IMR-90 (cell line): Measurements from ENCODE around the gene CACNG8. TPM values are rescaled to one million over a fixed set of nuclear protein-coding genes. Genes with fewer than 3 reads are reported as not detected.

ENCODE experiments used
- ATAC-seq: fragments of 200-7000 bp; cut with Tn5 transposase; 2 replicates; pipeline ENCODE4 v1.9.1; 2020; ENCODE audit warnings: low read depth, mild to moderate bottlenecking, moderate library complexity
- BruUV-seq: library from RNA; stranded (reverse); fragments of 400-500 nt; replicated peaks from 2 replicates; lab custom pipeline; 2021; lab: Mats Ljungman, UMichigan
- CTCF ChIA-PET: fragments of 300-600 bp; formaldehyde crosslinking; extraction: SDS; loops from one replicate; lab custom pipeline; 2021; ENCODE audit warnings: antibody characterized with exemption; lab: Yijun Ruan, JAX
- POLR2A ChIA-PET: fragments of 300-600 bp; sonication (Branson Sonifier 250); formaldehyde crosslinking; loops from one replicate; lab custom pipeline; 2022; ENCODE audit warnings: antibody characterized with exemption; ENCODE audit not compliant: unreplicated experiment; lab: Charles Lee
- DNase-seq: peaks from one replicate; pipeline ENCODE4 v3.0.0; 2013
- H2AFZ ChIP-seq: replicated peaks from 2 replicates; pipeline ENCODE3; 2013; ENCODE audit warnings: low read length, mild to moderate bottlenecking; ENCODE audit not compliant: poor library complexity
- H2AK5ac ChIP-seq: 2 replicates; pipeline ENCODE4 v1.6.1; 2013; ENCODE audit warnings: low read depth, low read length, inconsistent platforms
- H2AK9ac ChIP-seq: replicated peaks from 2 replicates; pipeline ENCODE3; 2013; ENCODE audit warnings: mild to moderate bottlenecking, low read depth, low read length, moderate library complexity; ENCODE audit not compliant: poor library complexity
- H2BK120ac ChIP-seq: 2 replicates; pipeline ENCODE4 v1.6.1; 2013; ENCODE audit warnings: low read depth, low read length, inconsistent platforms
- H2BK15ac ChIP-seq: 3 replicates; pipeline ENCODE4 v1.6.1; 2013; ENCODE audit warnings: low read depth, low read length, inconsistent platforms
- H2BK20ac ChIP-seq: 2 replicates; pipeline ENCODE4 v1.6.1; 2013; ENCODE audit warnings: low read depth, mild to moderate bottlenecking, inconsistent platforms, low read length, moderate library complexity
- H2BK5ac ChIP-seq: 2 replicates; pipeline ENCODE4 v1.6.1; 2013; ENCODE audit warnings: mild to moderate bottlenecking, low read depth, low read length, inconsistent platforms; ENCODE audit not compliant: poor library complexity, severe bottlenecking
- H3K14ac ChIP-seq: replicated peaks from 2 replicates; pipeline ENCODE4 v1.6.1; 2013; ENCODE audit warnings: low read depth, low read length, inconsistent platforms
- H3K18ac ChIP-seq: 2 replicates; pipeline ENCODE4 v1.6.1; 2013; ENCODE audit warnings: low read depth, low read length, control low read depth
- H3K23ac ChIP-seq: 2 replicates; pipeline ENCODE4 v1.6.1; 2013; ENCODE audit warnings: low read depth, low read length, inconsistent platforms
- H3K27ac ChIP-seq: 2 replicates; pipeline ENCODE4 v1.5.1; 2013; ENCODE audit warnings: mild to moderate bottlenecking, control low read depth, low read length; ENCODE audit not compliant: insufficient read depth
- H3K27me3 ChIP-seq: 2 replicates; pipeline ENCODE4 v1.6.1; 2013; ENCODE audit warnings: low read length; ENCODE audit not compliant: control insufficient read depth, insufficient read depth
- H3K36me3 ChIP-seq: 2 replicates; pipeline ENCODE4 v1.6.1; 2013; ENCODE audit warnings: low read length, mixed read lengths; ENCODE audit not compliant: control insufficient read depth, insufficient read depth
- H3K4ac ChIP-seq: 2 replicates; pipeline ENCODE4 v1.6.1; 2013; ENCODE audit warnings: low read depth, low read length, inconsistent platforms
- H3K4me1 ChIP-seq: 2 replicates; pipeline ENCODE4 v1.6.1; 2013; ENCODE audit warnings: low read length, mixed read lengths; ENCODE audit not compliant: control insufficient read depth, insufficient read depth
- H3K4me2 ChIP-seq: 2 replicates; pipeline ENCODE4 v1.6.1; 2013; ENCODE audit warnings: low read depth, mild to moderate bottlenecking, control low read depth, low read length, moderate library complexity
- H3K4me3 ChIP-seq: 2 replicates; pipeline ENCODE4 v1.5.1; 2013; ENCODE audit warnings: low read depth, mild to moderate bottlenecking, control low read depth, low read length, moderate library complexity; ENCODE audit not compliant: insufficient read depth
- H3K56ac ChIP-seq: 2 replicates; pipeline ENCODE4 v1.6.1; 2013; ENCODE audit warnings: low read length, inconsistent platforms; ENCODE audit not compliant: insufficient read depth; ENCODE audit errors: extremely low read depth
- H3K79me1 ChIP-seq, 2 experiments: 2 replicates each; pipeline ENCODE4 v1.6.1; 2013; ENCODE audit warnings: low read length in 2 of 2, inconsistent platforms in 1 of 2, low read depth in 1 of 2
- H3K9ac ChIP-seq: 2 replicates; pipeline ENCODE4 v1.6.1; 2013; ENCODE audit warnings: low read depth, low read length, control low read depth
- H3K9me1 ChIP-seq: 2 replicates; pipeline ENCODE4 v1.6.1; 2013; ENCODE audit warnings: low read length, inconsistent platforms; ENCODE audit not compliant: insufficient read depth
- H3K9me3 ChIP-seq: 2 replicates; pipeline ENCODE4 v1.6.1; 2013; ENCODE audit warnings: low read length; ENCODE audit not compliant: control insufficient read depth, insufficient read depth
- H4K20me1 ChIP-seq: 2 replicates; pipeline ENCODE4 v1.6.1; 2013; ENCODE audit warnings: low read length, inconsistent platforms; ENCODE audit not compliant: insufficient read depth
- H4K5ac ChIP-seq: 2 replicates; pipeline ENCODE4 v1.6.1; 2013; ENCODE audit warnings: mild to moderate bottlenecking, low read depth, low read length, control low read depth
- H4K8ac ChIP-seq, 2 experiments: 2 replicates each; pipeline ENCODE4 v1.6.1; 2013; ENCODE audit warnings: low read depth in 2 of 2, low read length in 2 of 2, control low read depth in 1 of 2, inconsistent platforms in 1 of 2
- H4K91ac ChIP-seq: 2 replicates; pipeline ENCODE4 v1.6.1; 2013; ENCODE audit warnings: low read depth, low read length, inconsistent platforms; ENCODE audit not compliant: insufficient read depth
- BHLHE40 ChIP-seq: fragments of 150-350 bp; IDR thresholded peaks from 2 replicates; pipeline ENCODE4 v1.6.1; 2016; ENCODE audit warnings: mild to moderate bottlenecking, low read depth, low read length
- CEBPB ChIP-seq: IDR thresholded peaks from 2 replicates; pipeline ENCODE4 v1.6.1; 2012; ENCODE audit warnings: low read depth, low read length, improper control_type of control experiment
- MAFK ChIP-seq: IDR thresholded peaks from 2 replicates; pipeline ENCODE4 v1.6.1; 2012; ENCODE audit warnings: low read depth, low read length, improper control_type of control experiment
- NFE2L2 ChIP-seq: fragments of 150-350 bp; IDR thresholded peaks from 2 replicates; pipeline ENCODE4 v1.6.1; 2016; ENCODE audit warnings: low read depth, mild to moderate bottlenecking, low read length
- RCOR1 ChIP-seq: IDR thresholded peaks from 2 replicates; pipeline ENCODE4 v1.6.1; 2012; ENCODE audit warnings: mild to moderate bottlenecking, low read length, improper control_type of control experiment; ENCODE audit not compliant: insufficient replicate concordance
- SMC3 ChIP-seq: fragments of 150-350 bp; IDR thresholded peaks from 2 replicates; pipeline ENCODE4 v1.6.1; 2016; ENCODE audit warnings: low read depth, mild to moderate bottlenecking, antibody characterized with exemption, low read length, moderate library complexity
- WGBS, 2 experiments: methylation state at CpG; one replicate each; pipeline versions ENCODE4 v1.1.5 to v1.1.7; 2013; ENCODE audit warnings: missing lambda C conversion rate in 2 of 2; ENCODE audit not compliant: insufficient read length in 1 of 2; ENCODE audit errors: extremely low coverage in 2 of 2; 5-methylcytosine and 5-hydroxymethylcytosine counted together
- dilution Hi-C: fragments of 300-500 bp; cut with HindIII; formaldehyde crosslinking; loops from one replicate; pipeline ENCODE4 v1.14.3; 2018; ENCODE audit warnings: low sequenced_read_pairs; ENCODE audit not compliant: unreplicated experiment
- in situ Hi-C: fragments of 300-500 bp; cut with MboI; formaldehyde crosslinking; loops from 3 replicates; pipeline ENCODE4 v1.14.3; 2019; ENCODE audit warnings: low sequenced_read_pairs, inconsistent platforms, mixed read lengths
- intact Hi-C: fragments of 100-400 bp; cut with micrococcal nuclease; formaldehyde crosslinking; loops from 2 replicates; pipeline ENCODE4 v1.10.0; 2022
- polyA plus RNA-seq, 3 experiments: library from polyadenylated mRNA; depleted of rRNA; stranded (reverse); fragments of >200 nt; gene quantifications; 2 replicates each; pipeline ENCODE4 v1.2.3, GENCODE V29; 2012; ENCODE audit warnings: low replicate concordance in 1 of 3
- total RNA-seq: library from RNA; depleted of rRNA; stranded (reverse); fragments of >200 nt; gene quantifications from 2 replicates; pipeline ENCODE4 v1.2.3, GENCODE V29; 2012

Gene CACNG8
- total and polyA plus RNA-seq, 2 of the 4 experiments (the other 2 are of a cell fraction) = 0.15 TPM; not detected in 1

- Histone ChIP-seq H4K91ac (no peak overlapping the region), H3K23ac (no peak overlapping the region), H3K18ac (no peak overlapping the region), H4K8ac (no peak overlapping the region), H4K20me1 (no peaks in the 10 kb centered on the region), H2AK9ac (no peak overlapping the region), H3K27me3 (peaks cover 6% of the 10 kb centered on the region; the same call in 1 of the 2 replicates), H3K36me3 (no peaks in the 10 kb centered on the region), H3K4ac (no peak overlapping the region), H3K4me3 (no peak overlapping the region), H3K4me1 (no peaks in the 10 kb centered on the region), H2AK5ac (no peak overlapping the region), H2AFZ (no peak overlapping the region), H3K9me3 (peaks cover 4% of the 10 kb centered on the region; the same call in 1 of the 2 replicates), H2BK20ac (no peak overlapping the region), H3K4me2 (no peak overlapping the region), H3K9me1 (no peaks in the 10 kb centered on the region; the same call in 1 of the 2 replicates), H3K9ac (no peak overlapping the region), H3K14ac (no peak overlapping the region), H3K27ac (no peak overlapping the region), H3K79me1 (no peaks in the 10 kb centered on the region), H3K56ac (no peak overlapping the region), H2BK15ac (no peak overlapping the region), H4K5ac (no peak overlapping the region), H2BK5ac (no peak overlapping the region), H2BK120ac (no peak overlapping the region)
- DNase-seq (no peak), ATAC-seq (no peak)
- POLR2A ChIA-PET = no interaction called here
- no TSS peak for BruUV-seq
- CTCF ChIA-PET = no interaction called here
- in situ Hi-C loops = no loop called here
- dilution Hi-C loops = no loop called here
- no CpG with 5 or more reads among the region's 4 CpGs for WGBS, 2 experiments
- no peak for TF ChIP-seq SMC3
- no peak for TF ChIP-seq MAFK
- no peak for TF ChIP-seq RCOR1
- TF ChIP-seq CEBPB = no peak
- no peak for TF ChIP-seq NFE2L2
- no peak for TF ChIP-seq BHLHE40
- intact Hi-C loops = no loop called here
Observed at GRCh38 chr19:53944933-53945332, 17.8 kb upstream of the CACNG8 start.
